PC-3 (cell line): ENCODE measurements around the gene UGT1A3. TPM values are rescaled to one million over a fixed set of nuclear protein-coding genes. Genes with fewer than 3 reads are reported as not detected.

ENCODE experiments used
- ATAC-seq: fragments of 200-7000 bp; cut with Tn5 transposase; 2 replicates; pipeline ENCODE4 v1.9.1; 2020; ENCODE audit warnings: mild to moderate bottlenecking, moderate library complexity
- BruUV-seq: library from RNA; stranded (reverse); fragments of 400-500 nt; replicated peaks from 2 replicates; lab custom pipeline; 2021; lab: Mats Ljungman, UMichigan
- CTCF ChIA-PET: fragments of 300-600 bp; sonication (Branson Sonifier 250); formaldehyde crosslinking; loops from one replicate; lab custom pipeline; 2022; ENCODE audit warnings: antibody characterized with exemption; lab: Charles Lee
- POLR2A ChIA-PET: fragments of 300-600 bp; sonication (Branson Sonifier 250); formaldehyde crosslinking; loops from one replicate; lab custom pipeline; 2022; ENCODE audit warnings: antibody characterized with exemption; ENCODE audit not compliant: unreplicated experiment; lab: Charles Lee
- DNase-seq: peaks from one replicate; pipeline ENCODE4 v3.0.0-alpha.2; 2015
- H2AFZ ChIP-seq: fragments of 300-600 bp; sonication (generic); 2 replicates; pipeline ENCODE4 v1.6.0; 2016; ENCODE audit warnings: antibody characterized with exemption, low read length
- H3F3A ChIP-seq: fragments of 300-600 bp; sonication (generic); one replicate; pipeline ENCODE4 v1.6.0; 2017; ENCODE audit warnings: antibody characterized with exemption, low read length, control low read depth, mild to moderate bottlenecking; ENCODE audit not compliant: unreplicated experiment
- H3K27ac ChIP-seq: fragments of 300-600 bp; sonication (generic); 2 replicates; pipeline ENCODE4 v1.5.1; 2016; ENCODE audit warnings: mild to moderate bottlenecking, low read length
- H3K27me3 ChIP-seq: fragments of 300-600 bp; sonication (generic); 2 replicates; pipeline ENCODE4 v1.6.1; 2016; ENCODE audit warnings: low read length, mixed read lengths
- H3K36me3 ChIP-seq: fragments of 300-600 bp; sonication (generic); 2 replicates; pipeline ENCODE4 v1.6.1; 2016; ENCODE audit warnings: low read depth, mixed run types, low read length, mixed read lengths
- H3K4me1 ChIP-seq: fragments of 300-600 bp; sonication (generic); 2 replicates; pipeline ENCODE4 v1.5.1; 2016; ENCODE audit warnings: low read length; ENCODE audit not compliant: insufficient read depth
- H3K4me2 ChIP-seq: fragments of 300-600 bp; sonication (generic); 2 replicates; pipeline ENCODE4 v1.6.0; 2016; ENCODE audit warnings: low read length
- H3K4me3 ChIP-seq: fragments of 300-600 bp; sonication (generic); 2 replicates; pipeline ENCODE4 v1.5.1; 2016; ENCODE audit warnings: mild to moderate bottlenecking, low read length, mixed read lengths
- H3K79me2 ChIP-seq: fragments of 300-600 bp; sonication (generic); 2 replicates; pipeline ENCODE4 v1.6.1; 2017; ENCODE audit warnings: low read length, mixed read lengths
- H3K9ac ChIP-seq: fragments of 300-600 bp; sonication (generic); 2 replicates; pipeline ENCODE4 v1.6.0; 2016; ENCODE audit warnings: mild to moderate bottlenecking, low read length
- H3K9me2 ChIP-seq: fragments of 300-600 bp; sonication (generic); replicated peaks from 2 replicates; pipeline ENCODE4 v1.6.1; 2016; ENCODE audit warnings: mixed run types, low read length, mixed read lengths
- H3K9me3 ChIP-seq: fragments of 300-600 bp; sonication (generic); 2 replicates; pipeline ENCODE4 v1.6.1; 2016; ENCODE audit warnings: low read length, mixed read lengths
- H4K20me1 ChIP-seq: fragments of 300-600 bp; sonication (generic); 2 replicates; pipeline ENCODE4 v1.6.1; 2016; ENCODE audit warnings: low read length, mixed read lengths
- CTCF ChIP-seq: fragments of 300-600 bp; sonication (generic); conservative IDR thresholded peaks from 2 replicates; pipeline ENCODE4 v1.5.1; 2017; ENCODE audit warnings: antibody characterized with exemption, low read depth, mild to moderate bottlenecking, low read length
- EZH2 ChIP-seq: fragments of 300-600 bp; sonication (generic); IDR thresholded peaks from one replicate; pipeline ENCODE4 v1.6.1; 2017; ENCODE audit warnings: antibody characterized with exemption, mild to moderate bottlenecking, low read length; ENCODE audit not compliant: unreplicated experiment
- EZH2phosphoT487 ChIP-seq: fragments of 300-600 bp; sonication (generic); IDR thresholded peaks from 2 replicates; pipeline ENCODE4 v1.6.1; 2018; ENCODE audit warnings: mild to moderate bottlenecking, antibody characterized with exemption, low read length, borderline replicate concordance
- intact Hi-C: fragments of 100-400 bp; cut with micrococcal nuclease; formaldehyde crosslinking; loops from 2 replicates; pipeline ENCODE4 v1.9.0; 2023
- total RNA-seq: library from RNA; depleted of rRNA; stranded (reverse); fragments of >200 nt; gene quantifications from 2 replicates; pipeline ENCODE4 v1.2.3, GENCODE V29; 2014

Gene UGT1A3
- total RNA-seq, 1 experiment from 2014 or later: not detected

GRCh38 chr2:233693963-233694362 lies 34.9 kb upstream of the UGT1A3 start:
- POLR2A ChIA-PET: no interaction called here

GRCh38 chr2:233698740-233699139 lies 30.1 kb upstream of the UGT1A3 start:
- no peaks in the 10 kb centered on the region for H4K20me1 ChIP-seq
- H2AFZ ChIP-seq: no peak overlapping the region
- H3K4me2 ChIP-seq: no peak overlapping the region
- H3K27ac ChIP-seq: no peak overlapping the region
- no peaks in the 10 kb centered on the region for H3K9me3 ChIP-seq
- peaks cover 10% of the 10 kb centered on the region for H3K4me1 ChIP-seq
- H3K27me3 ChIP-seq: no peaks in the 10 kb centered on the region
- POLR2A ChIA-PET: no interaction called here
- H3K36me3 ChIP-seq: no peaks in the 10 kb centered on the region
- no peak for DNase-seq
- H3K4me3 ChIP-seq: no peak overlapping the region
- CTCF ChIA-PET: no interaction called here
- BruUV-seq: no TSS peak
- no peak overlapping the region for H3K9ac ChIP-seq
- intact Hi-C loops: no loop called here
- no peaks in the 10 kb centered on the region for H3F3A ChIP-seq
- no peak for TF ChIP-seq EZH2
- no peak for ATAC-seq
- no peaks in the 10 kb centered on the region for H3K9me2 ChIP-seq
- H3K79me2 ChIP-seq: no peaks in the 10 kb centered on the region

More at GRCh38 chr2:233693963-233694362, 34.9 kb upstream of the UGT1A3 start:
- Histone ChIP-seq H3K4me2 (no peak overlapping the region), H2AFZ (no peak overlapping the region), H3K9ac (no peak overlapping the region), H3K4me3 (no peak overlapping the region), H3K27me3 (no peaks in the 10 kb centered on the region), H3F3A (no peaks in the 10 kb centered on the region), H3K9me2 (no peaks in the 10 kb centered on the region), H3K9me3 (no peaks in the 10 kb centered on the region), H3K79me2 (no peaks in the 10 kb centered on the region), H3K36me3 (no peaks in the 10 kb centered on the region), H3K27ac (no peak overlapping the region), H3K4me1 (peaks cover 31% of the 10 kb centered on the region), H4K20me1 (no peaks in the 10 kb centered on the region)
- no TSS peak for BruUV-seq
- DNase-seq (no peak), ATAC-seq (no peak)
- CTCF ChIA-PET: no interaction called here
- intact Hi-C loops: no loop called here
- no peak for TF ChIP-seq EZH2phosphoT487
- no peak for TF ChIP-seq CTCF
- TF ChIP-seq EZH2: no peak

GRCh38 chr2:233699424-233700027 lies 29.3 kb upstream of the UGT1A3 start:
- Histone ChIP-seq H3K79me2 (no peaks in the 10 kb centered on the region), H3K27me3 (no peaks in the 10 kb centered on the region), H3K4me3 (no peak overlapping the region), H3K27ac (peak overlapping the region; percentile 91), H3K36me3 (no peaks in the 10 kb centered on the region), H4K20me1 (no peaks in the 10 kb centered on the region), H3K9me3 (no peaks in the 10 kb centered on the region), H3F3A (no peaks in the 10 kb centered on the region), H3K9me2 (no peaks in the 10 kb centered on the region), H3K4me1 (peaks cover 10% of the 10 kb centered on the region), H2AFZ (peak overlapping the region; percentile 64), H3K4me2 (no peak overlapping the region), H3K9ac (peak overlapping the region; percentile 55)
- ChIA-PET CTCF (no interaction called here), POLR2A (no interaction called here)
- TF ChIP-seq EZH2phosphoT487 (no peak), EZH2 (no peak), CTCF (no peak)
- BruUV-seq: TSS peak; percentile 46
- intact Hi-C loops: no loop called here
- DNase-seq (no peak), ATAC-seq (no peak)
